Left ventricle myocardium inferior (tissue), 1 donor: ENCODE results near the gene DGKH. TPM values are rescaled to one million over a fixed set of nuclear protein-coding genes. Genes with fewer than 3 reads are reported as not detected.

Experiments
- DNase-seq: peaks from one replicate; pipeline ENCODE4 v3.0.0-alpha.2; 2020
- H3K27ac ChIP-seq: fragments of 200-600 bp; replicated peaks from 2 replicates; pipeline ENCODE4 v1.8.0; 2021
- H3K27me3 ChIP-seq: fragments of 200-600 bp; 2 replicates; pipeline ENCODE4 v1.8.0; 2021; ENCODE audit warnings: low read depth
- H3K36me3 ChIP-seq: fragments of 200-600 bp; 2 replicates; pipeline ENCODE4 v1.8.0; 2021
- H3K4me1 ChIP-seq: fragments of 200-600 bp; 2 replicates; pipeline ENCODE4 v1.8.0; 2021
- H3K4me3 ChIP-seq: fragments of 200-600 bp; 2 replicates; pipeline ENCODE4 v1.8.0; 2021; ENCODE audit warnings: mild to moderate bottlenecking, moderate library complexity
- H3K9me3 ChIP-seq: fragments of 200-600 bp; replicated peaks from 2 replicates; pipeline ENCODE4 v1.8.0; 2021
- intact Hi-C: fragments of 100-400 bp; cut with micrococcal nuclease; formaldehyde crosslinking; loops from one replicate; pipeline ENCODE4 v1.11.0; 2022
- total RNA-seq: library from RNA; stranded (reverse); fragmentation: NEBNext Ultra II Directional; extraction: Animal tissue kit (Norgen Biotek cat#: 25700); gene quantifications from one replicate; pipeline ENCODE4 v1.2.1, GENCODE V29; 2021
- TF ChIP-seq, protein P1 (sequence below): fragments of 200-600 bp; IDR thresholded peaks from 2 replicates; pipeline ENCODE4 v1.8.0; 2021; ENCODE audit warnings: antibody characterized with exemption, mild to moderate bottlenecking, borderline replicate concordance
- donor health status: DM: no; HTN: yes; CAD: no; lungs with severe emphysema.

Gene DGKH
- total RNA-seq, 1 donor from 2014 or later, result 4.8 TPM

DNA sequence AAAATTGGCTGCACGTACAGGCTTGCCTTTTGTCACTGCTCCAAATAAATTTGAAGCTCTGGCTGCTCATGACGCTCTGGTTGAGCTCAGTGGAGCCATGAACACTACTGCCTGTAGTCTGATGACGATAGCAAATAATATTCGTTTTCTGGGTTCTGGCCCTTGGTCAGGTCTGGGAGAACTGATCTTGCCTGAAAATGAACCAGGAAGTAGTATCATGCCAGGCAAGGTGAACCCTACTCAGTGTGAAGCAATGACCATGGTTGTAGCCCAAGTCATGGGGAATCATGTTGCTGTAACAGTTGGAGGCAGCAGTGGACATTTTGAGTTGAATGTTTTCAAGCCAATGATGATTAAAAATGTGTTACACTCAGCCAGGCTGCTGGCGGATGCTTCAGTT lies 207.4 kb downstream of the DGKH start:
- no peak for DNase-seq
- Histone ChIP-seq H3K9me3 (no peaks in the 10 kb centered on the region), H3K27me3 (no peaks in the 10 kb centered on the region), H3K27ac (no peak overlapping the region), H3K4me3 (no peak overlapping the region), H3K36me3 (no peaks in the 10 kb centered on the region), H3K4me1 (no peaks in the 10 kb centered on the region)
- TF ChIP-seq, protein P1, sequence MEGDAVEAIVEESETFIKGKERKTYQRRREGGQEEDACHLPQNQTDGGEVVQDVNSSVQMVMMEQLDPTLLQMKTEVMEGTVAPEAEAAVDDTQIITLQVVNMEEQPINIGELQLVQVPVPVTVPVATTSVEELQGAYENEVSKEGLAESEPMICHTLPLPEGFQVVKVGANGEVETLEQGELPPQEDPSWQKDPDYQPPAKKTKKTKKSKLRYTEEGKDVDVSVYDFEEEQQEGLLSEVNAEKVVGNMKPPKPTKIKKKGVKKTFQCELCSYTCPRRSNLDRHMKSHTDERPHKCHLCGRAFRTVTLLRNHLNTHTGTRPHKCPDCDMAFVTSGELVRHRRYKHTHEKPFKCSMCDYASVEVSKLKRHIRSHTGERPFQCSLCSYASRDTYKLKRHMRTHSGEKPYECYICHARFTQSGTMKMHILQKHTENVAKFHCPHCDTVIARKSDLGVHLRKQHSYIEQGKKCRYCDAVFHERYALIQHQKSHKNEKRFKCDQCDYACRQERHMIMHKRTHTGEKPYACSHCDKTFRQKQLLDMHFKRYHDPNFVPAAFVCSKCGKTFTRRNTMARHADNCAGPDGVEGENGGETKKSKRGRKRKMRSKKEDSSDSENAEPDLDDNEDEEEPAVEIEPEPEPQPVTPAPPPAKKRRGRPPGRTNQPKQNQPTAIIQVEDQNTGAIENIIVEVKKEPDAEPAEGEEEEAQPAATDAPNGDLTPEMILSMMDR, result no peak
- intact Hi-C loops, result no loop called here

DNA sequence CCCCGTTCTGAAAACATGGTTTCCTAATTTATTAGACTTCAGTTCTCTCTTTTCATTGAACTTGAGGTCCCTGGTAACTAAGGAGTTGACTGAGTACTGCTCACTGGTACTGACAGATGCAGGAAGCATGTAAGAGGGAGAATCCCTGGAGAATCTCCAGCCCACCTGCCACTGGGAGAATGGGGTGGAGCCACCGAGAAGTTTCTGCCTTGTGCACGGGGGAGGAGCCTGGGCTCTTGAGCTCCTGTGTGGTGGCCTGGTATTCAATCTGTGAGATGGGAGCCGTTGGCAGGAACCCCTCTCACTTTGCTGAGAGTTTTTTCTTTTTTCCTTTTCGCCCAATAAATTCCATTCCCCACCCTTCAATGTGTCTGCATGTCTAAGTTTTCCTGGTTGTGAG lies 210.3 kb downstream of the DGKH start:
- no peak for DNase-seq
- Histone ChIP-seq H3K27ac (no peak overlapping the region), H3K27me3 (no peaks in the 10 kb centered on the region), H3K4me3 (no peak overlapping the region), H3K36me3 (no peaks in the 10 kb centered on the region), H3K9me3 (no peaks in the 10 kb centered on the region), H3K4me1 (no peaks in the 10 kb centered on the region)
- TF ChIP-seq, protein P1, result no peak
- intact Hi-C loops, result no loop called here

DNA sequence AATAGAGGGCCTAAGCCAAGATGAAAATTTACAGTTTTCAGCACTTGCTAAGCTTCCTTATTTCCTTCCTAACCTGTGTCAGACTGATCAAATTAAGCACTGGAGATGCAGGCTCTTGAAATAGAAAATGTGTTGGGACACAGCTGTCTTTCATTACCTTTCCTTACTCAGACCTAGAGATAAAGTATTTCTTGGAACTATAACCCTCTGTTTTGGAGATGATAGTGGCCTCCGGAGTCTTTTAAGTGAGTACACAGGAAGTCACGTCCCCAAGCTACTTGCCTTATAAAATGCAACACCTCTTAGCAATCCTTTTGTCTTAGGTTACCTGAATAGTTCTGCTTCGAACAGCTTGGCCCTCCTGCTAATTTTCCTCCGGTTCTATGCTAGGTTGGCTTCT lies 211.1 kb downstream of the DGKH start:
- Histone ChIP-seq H3K4me3 (no peak overlapping the region), H3K27ac (no peak overlapping the region), H3K27me3 (no peaks in the 10 kb centered on the region), H3K36me3 (no peaks in the 10 kb centered on the region), H3K9me3 (no peaks in the 10 kb centered on the region), H3K4me1 (no peaks in the 10 kb centered on the region)
- DNase-seq, result no peak
- intact Hi-C loops, result no loop called here
- TF ChIP-seq, protein P1, result no peak

DNA sequence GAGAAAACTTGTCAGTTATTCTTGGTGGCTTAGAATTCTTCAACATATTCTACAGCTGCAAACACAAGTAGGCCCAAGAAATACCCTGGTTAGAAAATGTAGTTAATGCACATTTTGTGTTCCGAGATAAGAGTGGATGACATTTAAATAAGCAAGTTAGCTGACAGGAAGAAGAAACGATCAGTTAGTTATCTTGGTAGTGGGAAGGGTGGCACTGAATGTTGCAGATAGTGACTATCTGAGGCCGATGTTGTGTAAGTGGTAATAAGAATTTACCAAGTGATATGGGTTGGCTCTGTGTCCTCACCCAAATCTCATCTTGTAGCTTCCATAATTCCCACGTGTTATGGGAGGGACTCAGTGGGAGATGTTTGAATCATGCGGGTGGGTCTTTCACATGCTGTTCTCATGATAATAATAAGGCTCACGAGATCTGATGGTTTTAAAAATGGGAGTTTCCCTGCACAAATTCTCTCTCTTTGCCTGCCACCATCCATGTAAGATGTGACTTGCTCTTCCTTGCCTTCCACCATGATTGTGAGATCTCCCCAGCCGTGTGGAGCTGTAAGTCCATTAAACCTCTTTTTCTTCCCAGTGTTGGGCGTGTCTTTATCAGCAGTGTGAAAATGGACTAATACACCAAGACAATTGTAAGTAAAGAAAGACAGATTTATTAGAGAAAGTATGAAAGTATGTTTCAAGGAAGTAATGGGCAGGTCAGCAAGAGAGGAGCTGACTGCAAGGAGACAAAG lies 212.6 kb downstream of the DGKH start:
- H3K27ac ChIP-seq, result no peak overlapping the region
- peaks cover under 1% of the 10 kb centered on the region for H3K4me1 ChIP-seq
- H3K27me3 ChIP-seq, result no peaks in the 10 kb centered on the region
- no peaks in the 10 kb centered on the region for H3K36me3 ChIP-seq
- intact Hi-C loops, result no loop called here
- DNase-seq, result no peak
- H3K9me3 ChIP-seq, result no peaks in the 10 kb centered on the region
- TF ChIP-seq, protein P1, result no peak
- H3K4me3 ChIP-seq, result no peak overlapping the region

DNA sequence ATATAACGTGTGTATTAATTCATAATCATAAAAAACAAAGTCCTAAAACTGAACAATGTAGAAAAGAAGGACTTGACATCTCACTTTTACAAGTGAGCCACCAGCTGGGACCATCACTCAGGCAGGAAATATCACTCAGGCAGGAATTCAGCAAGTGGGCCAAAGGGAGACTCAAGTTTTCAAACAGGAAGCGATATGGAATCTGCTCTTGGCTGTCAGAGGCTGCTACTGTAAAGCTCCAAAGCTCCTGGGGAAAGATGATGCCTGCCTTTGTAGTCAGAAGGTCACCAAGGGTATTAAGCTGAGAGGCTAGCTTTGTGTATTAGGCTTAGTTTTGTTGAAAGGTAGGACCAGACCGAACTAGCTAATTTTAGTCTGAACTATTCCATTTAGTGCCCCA lies 218.0 kb downstream of the DGKH start:
- H3K36me3 ChIP-seq, result no peaks in the 10 kb centered on the region
- TF ChIP-seq, protein P1, result no peak
- H3K4me1 ChIP-seq, result peaks cover 19% of the 10 kb centered on the region
- H3K4me3 ChIP-seq, result no peak overlapping the region
- H3K9me3 ChIP-seq, result no peaks in the 10 kb centered on the region
- H3K27me3 ChIP-seq, result no peaks in the 10 kb centered on the region
- intact Hi-C loops, result no loop called here
- peak overlapping the region; percentile 39 for H3K27ac ChIP-seq
- DNase-seq, result no peak
